HG03097 (cell line): ENCODE measurements around the gene ALG14.
A peak's percentile ranks its signal among the peaks of the same experiment; 100 is the strongest.
"Not testable (repeated sequence)": the region's sequence is repeated elsewhere in the genome, so short reads cannot be mapped to it uniquely, and the experiment has no call there.

Source experiments
- ATAC-seq: cut with Tn5 transposase; IDR thresholded peaks from one replicate; pipeline ENCODE4 v1.9.1; 2021; ENCODE audit not compliant: unreplicated experiment, low FRiP score

ALG14 gene

GRCh38 chr1:95072532-95073419 lies at the start of gene ALG14:
Gene ALG14, minus strand, starts transcription at chr1:95072951. Its CDS starts 53 bp downstream, at chr1:95072898.
- peak; percentile 96 for ATAC-seq

- ATAC-seq = no peak
These were observed 49.5 kb upstream of the ALG14 start for GRCh38 chr1:95122151-95122697.

DNA sequence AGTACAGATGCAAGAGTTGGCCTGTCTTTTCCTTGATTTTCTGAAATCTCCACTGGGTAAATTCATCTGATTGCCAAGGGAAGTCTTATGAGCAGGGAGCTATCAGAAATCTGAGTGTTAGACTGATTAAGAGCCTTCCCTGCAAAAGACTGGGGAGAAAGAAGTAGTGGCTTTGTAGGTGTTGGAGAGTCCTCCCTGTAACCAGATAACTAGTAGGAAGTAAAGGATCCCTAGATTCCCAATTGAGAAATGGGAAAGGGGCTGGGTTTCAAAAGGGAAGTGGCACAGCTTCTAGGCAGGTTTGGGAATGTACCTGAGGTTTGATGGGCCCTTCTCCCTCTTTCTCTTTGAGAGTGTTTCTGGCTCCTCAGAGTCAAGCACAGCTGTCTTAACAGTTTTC lies 46.5 kb upstream of the ALG14 start:
- no peak for ATAC-seq

DNA sequence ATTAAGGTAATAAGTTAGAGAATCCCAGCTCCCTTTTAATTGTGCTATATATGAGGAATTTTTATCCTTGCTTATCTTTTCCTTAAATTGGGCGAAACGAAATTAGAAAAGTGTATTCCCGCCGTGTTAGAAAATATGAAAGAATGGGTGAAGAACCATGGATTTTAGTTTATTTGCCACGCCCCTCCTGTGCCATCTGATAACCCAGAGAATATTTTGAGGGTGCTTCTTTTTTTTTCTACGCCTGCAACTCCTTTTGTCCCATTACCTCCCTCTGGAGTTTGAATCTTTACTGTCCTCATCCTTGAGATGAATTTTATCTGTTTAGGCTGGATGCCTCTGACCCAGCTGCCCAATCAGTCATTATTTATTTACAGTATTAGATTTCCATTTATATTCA lies 46.0 kb upstream of the ALG14 start:
- ATAC-seq = no peak

GRCh38 chr1:95118067-95118499 lies 45.3 kb upstream of the ALG14 start:
- ATAC-seq = no peak

GRCh38 chr1:95117207-95118066 lies 44.7 kb upstream of the ALG14 start, which contains the start of gene TLCD4:
Gene TLCD4, plus strand, starts transcription at chr1:95117355. Its CDS starts 26,547 bp downstream, at chr1:95143902.
- no peak for ATAC-seq

- ATAC-seq = no peak
These were observed 43.9 kb upstream of the ALG14 start for GRCh38 chr1:95116580-95117206.

- no peak for ATAC-seq
These were observed 43.0 kb upstream of the ALG14 start for GRCh38 chr1:95115708-95116137.

- ATAC-seq = no peak
These were observed 40.9 kb upstream of the ALG14 start for GRCh38 chr1:95113684-95114083.

- ATAC-seq = no peak
These were observed 38.3 kb upstream of the ALG14 start for GRCh38 chr1:95111014-95111413.

DNA sequence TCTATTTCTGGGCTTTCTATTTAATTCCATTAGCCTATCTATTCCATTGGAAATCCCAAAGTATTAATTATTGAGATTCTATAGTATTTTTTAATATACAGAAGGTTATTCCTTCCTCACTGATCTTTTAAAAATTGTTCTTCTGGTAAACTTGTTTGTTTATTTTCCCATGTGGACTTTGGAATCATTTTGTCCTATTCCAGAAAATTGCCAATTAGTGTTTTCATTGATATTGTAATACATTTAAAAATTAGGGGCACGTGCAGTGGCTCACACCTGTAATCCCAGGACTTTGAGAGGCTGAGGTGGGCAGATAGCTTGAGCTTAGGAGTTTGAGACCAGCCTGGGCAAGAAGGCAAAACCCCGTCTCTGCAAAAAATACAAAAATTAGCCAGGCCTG lies 36.0 kb upstream of the ALG14 start:
- no peak for ATAC-seq

GRCh38 chr1:95098196-95098595 lies 25.4 kb upstream of the ALG14 start:
- no peak for ATAC-seq

DNA sequence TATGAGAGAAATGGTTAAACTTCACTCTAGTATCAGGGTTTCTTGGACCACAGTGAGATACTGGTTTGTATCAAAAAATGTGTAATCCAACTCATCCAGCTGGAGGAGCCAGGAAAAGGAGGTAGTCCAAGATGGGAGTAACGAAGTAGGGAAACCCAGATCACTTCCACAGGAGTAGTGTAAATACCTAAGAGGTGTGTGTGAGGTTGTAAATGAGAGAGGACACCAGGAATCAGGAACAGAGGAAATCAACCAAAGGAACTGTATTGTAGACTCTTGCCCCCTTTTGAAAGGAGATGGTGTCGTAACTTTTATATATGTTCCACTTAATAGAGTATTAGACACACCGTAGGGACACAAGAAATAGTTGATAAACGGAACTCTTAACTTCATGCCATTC lies 24.7 kb upstream of the ALG14 start:
- no peak for ATAC-seq

DNA sequence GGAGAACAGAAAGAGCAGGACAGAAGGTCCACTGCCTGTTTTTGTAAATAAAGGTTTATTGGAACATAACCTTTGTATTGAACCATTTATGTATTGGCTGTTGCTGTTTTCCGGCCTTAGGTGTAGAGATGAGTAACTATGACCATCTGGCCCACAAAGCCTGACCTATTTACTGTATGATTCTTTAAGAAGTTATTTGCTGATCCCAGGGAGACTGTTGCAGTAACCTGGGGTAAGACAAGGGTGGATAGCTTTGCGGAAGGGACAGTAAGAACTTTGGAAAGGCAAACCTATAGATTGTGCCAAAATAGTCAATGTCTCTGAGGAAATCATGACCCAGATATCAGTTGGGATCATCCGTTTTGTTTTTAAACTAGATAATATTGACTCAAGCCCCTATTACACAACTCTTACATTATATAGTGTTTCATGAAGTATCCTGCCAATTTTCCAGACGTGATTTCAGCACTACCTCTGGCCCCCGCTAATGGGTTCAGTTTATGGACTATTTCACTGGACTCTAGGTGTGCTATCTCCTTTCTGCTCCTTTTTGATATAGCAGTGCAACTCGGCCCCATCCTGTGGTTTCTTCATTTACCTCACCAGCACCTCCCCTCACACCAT lies 23.6 kb upstream of the ALG14 start:
- ATAC-seq = no peak

GRCh38 chr1:95095833-95096217 lies 23.1 kb upstream of the ALG14 start:
- ATAC-seq = no peak

GRCh38 chr1:95094923-95095322 lies 22.2 kb upstream of the ALG14 start:
- ATAC-seq = no peak

GRCh38 chr1:95093296-95093695 lies 20.5 kb upstream of the ALG14 start:
- ATAC-seq = no peak

DNA sequence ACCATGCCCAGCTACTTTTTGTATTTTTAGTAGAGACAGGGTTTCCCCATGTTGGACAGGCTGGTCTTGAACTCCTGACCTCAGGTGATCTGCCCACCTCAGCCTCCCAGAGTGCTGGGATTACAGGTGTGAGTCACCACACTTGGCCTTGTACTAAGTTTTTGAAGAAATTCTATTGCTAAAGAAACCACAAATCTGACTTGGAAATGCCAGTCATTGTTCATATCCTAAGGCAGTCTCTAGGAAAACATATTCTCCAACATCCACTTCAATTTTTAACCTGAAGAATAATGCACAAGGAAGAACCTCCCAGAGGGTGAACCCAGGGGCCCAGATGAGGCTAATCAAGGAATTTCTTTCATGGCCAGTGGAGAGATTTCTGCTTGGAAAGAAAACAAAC lies 20.1 kb upstream of the ALG14 start:
- not testable (repeated sequence) for ATAC-seq

GRCh38 chr1:95091290-95091689 lies 18.5 kb upstream of the ALG14 start:
- not testable (repeated sequence) for ATAC-seq

DNA sequence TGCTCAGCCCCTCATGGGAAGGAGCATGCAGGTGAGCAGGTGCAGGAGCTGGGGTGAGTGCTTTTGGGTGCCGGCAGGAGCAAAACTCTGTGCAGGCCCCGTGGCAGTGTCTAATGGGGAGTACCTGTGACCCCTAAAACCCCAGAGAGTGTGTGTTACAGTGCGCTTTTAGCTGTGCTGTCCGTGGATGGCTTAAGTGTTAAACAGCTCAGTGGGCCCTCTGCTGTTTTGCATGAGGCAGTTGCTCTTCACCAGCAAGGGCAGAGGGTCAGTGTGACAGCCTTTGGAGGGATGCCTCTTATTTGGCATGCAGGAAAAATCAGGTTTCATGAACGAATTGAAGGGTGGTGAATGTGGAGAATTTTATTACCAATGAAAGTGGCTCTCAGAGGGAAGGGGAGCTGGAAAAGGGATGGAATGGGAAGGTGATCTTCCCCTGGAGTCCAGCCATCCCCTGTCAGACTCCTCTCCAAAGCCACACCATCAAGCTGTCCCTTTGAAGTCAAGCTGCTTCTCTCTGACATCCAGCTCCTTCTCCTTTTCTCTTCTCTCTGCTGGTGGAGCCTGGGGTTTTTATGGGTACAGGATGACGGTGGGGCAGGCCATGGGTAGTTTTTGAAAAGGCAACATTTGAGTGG lies 17.0 kb upstream of the ALG14 start:
- no peak for ATAC-seq
